GM12878 (cell line): ENCODE measurements around the gene CD82. TPM values are rescaled to one million over a fixed set of nuclear protein-coding genes. Genes with fewer than 3 reads are reported as not detected.
A peak's percentile ranks its signal among the peaks of the same experiment; 100 is the strongest.

Experiments
- CBFB ChIP-seq: IDR thresholded peaks from 2 replicates; pipeline ENCODE4 v1.6.1; 2016; ENCODE audit warnings: antibody characterized with exemption, low read depth
- CREB1 ChIP-seq: IDR thresholded peaks from 2 replicates; pipeline ENCODE4 v1.6.1; 2012; ENCODE audit warnings: low read depth, mild to moderate bottlenecking, inconsistent platforms
- HDGF ChIP-seq: fragments of 450-650 bp; IDR thresholded peaks from 2 replicates; pipeline ENCODE4 v1.6.1; 2016; ENCODE audit warnings: antibody characterized with exemption
- MXI1 ChIP-seq: fragments of 150-350 bp; IDR thresholded peaks from 2 replicates; pipeline ENCODE4 v1.6.1; 2011; ENCODE audit warnings: low read depth, mild to moderate bottlenecking, inconsistent platforms, low read length, improper control_type of control experiment
- NR2C2 ChIP-seq: IDR thresholded peaks from 2 replicates; pipeline ENCODE4 v1.6.1; 2011; ENCODE audit warnings: borderline replicate concordance, low read depth; ENCODE audit not compliant: control insufficient read depth, insufficient read length
- SMC3 ChIP-seq: IDR thresholded peaks from 2 replicates; pipeline ENCODE4 v1.6.1; 2011; ENCODE audit warnings: low read length, improper control_type of control experiment, borderline replicate concordance
- SREBF1 ChIP-seq: IDR thresholded peaks from 2 replicates; pipeline ENCODE4 v1.6.1; 2012; ENCODE audit warnings: mild to moderate bottlenecking, low read length
- ZNF207 ChIP-seq: fragments of 450-650 bp; IDR thresholded peaks from 2 replicates; pipeline ENCODE4 v1.6.1; 2014; ENCODE audit warnings: antibody characterized with exemption, mild to moderate bottlenecking, borderline replicate concordance
- polyA plus RNA-seq, 11 experiments: library from polyadenylated mRNA; depleted of rRNA in 4 of 11; unstranded in 6 of 11; stranded (reverse) in 5 of 11; fragments of >200 nt; fragmentation: Nextera tagmentation in 4 of 11; fragmentation: Illumina TruSeq in 1 of 11; extraction: Ambion mirVana in 4 of 11; extraction: Trizol in 1 of 11; gene quantifications; 1 replicate in 1 of 11; 2 replicates in 10 of 11; pipeline versions ENCODE4 v1.2.1 to v1.2.3, GENCODE V29; 2011 to 2016; ENCODE audit warnings: inconsistent platforms in 2 of 11, missing spikeins in 2 of 11, low read depth in 1 of 11
- total RNA-seq, 4 experiments: library from RNA; depleted of rRNA in 3 of 4; stranded (reverse); fragments of >200 nt in 3 of 4; fragmentation: Illumina TruSeq in 1 of 4; extraction: Trizol in 1 of 4; gene quantifications; 2 replicates each; pipeline versions ENCODE4 v1.2.1 to v1.2.3, GENCODE V29; 2013 to 2021
- TF ChIP-seq, protein P1 (sequence below): fragments of 450-650 bp; IDR thresholded peaks from 2 replicates; pipeline ENCODE4 v1.6.1; 2017; ENCODE audit warnings: mild to moderate bottlenecking, moderate library complexity
- TF ChIP-seq, protein P2 (sequence below): fragments of 450-650 bp; IDR thresholded peaks from 2 replicates; pipeline ENCODE4 v1.6.1; 2014; ENCODE audit warnings: mild to moderate bottlenecking

CD82 gene
- total and polyA plus RNA-seq, 10 of the 15 experiments (the other 5 are each of a cell fraction or from before 2014, with no cell fraction given): 5.2 to 180 (median 84.7) TPM

DNA sequence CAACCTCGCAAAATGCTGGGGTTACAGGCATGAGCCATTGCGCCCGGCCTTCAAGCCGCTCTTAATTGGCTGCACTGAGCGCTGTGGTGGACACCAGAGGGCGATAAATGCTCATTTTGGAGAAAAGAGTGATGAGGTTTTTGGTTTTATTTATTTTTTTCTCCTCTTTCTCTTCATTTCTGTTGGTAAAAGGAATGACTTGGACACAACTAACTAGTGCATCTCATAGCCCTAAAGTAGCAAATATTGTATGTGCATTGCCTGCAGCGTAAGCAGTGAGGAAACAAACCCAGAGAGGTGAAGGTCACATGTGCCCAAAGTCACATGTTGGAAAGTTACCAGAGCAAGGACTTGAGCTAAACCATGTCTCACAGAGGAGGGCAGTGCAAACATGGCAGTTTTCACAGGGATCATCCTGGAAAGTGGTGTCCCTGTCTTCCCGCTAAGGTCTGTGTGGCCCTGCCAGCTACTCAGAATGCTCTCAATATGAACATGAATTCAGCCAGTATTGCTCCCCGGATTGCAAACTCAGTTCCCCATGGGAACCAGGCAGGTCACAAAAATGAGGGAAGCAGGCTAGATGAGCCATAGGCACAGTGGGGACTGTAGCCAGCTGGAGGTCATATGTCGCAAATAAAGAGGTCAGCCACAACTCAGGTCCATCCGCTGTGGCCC, 8.6 kb upstream of the CD82 start (continued):
- TF ChIP-seq, protein P1, sequence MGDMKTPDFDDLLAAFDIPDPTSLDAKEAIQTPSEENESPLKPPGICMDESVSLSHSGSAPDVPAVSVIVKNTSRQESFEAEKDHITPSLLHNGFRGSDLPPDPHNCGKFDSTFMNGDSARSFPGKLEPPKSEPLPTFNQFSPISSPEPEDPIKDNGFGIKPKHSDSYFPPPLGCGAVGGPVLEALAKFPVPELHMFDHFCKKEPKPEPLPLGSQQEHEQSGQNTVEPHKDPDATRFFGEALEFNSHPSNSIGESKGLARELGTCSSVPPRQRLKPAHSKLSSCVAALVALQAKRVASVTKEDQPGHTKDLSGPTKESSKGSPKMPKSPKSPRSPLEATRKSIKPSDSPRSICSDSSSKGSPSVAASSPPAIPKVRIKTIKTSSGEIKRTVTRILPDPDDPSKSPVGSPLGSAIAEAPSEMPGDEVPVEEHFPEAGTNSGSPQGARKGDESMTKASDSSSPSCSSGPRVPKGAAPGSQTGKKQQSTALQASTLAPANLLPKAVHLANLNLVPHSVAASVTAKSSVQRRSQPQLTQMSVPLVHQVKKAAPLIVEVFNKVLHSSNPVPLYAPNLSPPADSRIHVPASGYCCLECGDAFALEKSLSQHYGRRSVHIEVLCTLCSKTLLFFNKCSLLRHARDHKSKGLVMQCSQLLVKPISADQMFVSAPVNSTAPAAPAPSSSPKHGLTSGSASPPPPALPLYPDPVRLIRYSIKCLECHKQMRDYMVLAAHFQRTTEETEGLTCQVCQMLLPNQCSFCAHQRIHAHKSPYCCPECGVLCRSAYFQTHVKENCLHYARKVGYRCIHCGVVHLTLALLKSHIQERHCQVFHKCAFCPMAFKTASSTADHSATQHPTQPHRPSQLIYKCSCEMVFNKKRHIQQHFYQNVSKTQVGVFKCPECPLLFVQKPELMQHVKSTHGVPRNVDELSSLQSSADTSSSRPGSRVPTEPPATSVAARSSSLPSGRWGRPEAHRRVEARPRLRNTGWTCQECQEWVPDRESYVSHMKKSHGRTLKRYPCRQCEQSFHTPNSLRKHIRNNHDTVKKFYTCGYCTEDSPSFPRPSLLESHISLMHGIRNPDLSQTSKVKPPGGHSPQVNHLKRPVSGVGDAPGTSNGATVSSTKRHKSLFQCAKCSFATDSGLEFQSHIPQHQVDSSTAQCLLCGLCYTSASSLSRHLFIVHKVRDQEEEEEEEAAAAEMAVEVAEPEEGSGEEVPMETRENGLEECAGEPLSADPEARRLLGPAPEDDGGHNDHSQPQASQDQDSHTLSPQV: peak; percentile 3; the same call in 1 of the 2 replicates
- TF ChIP-seq HDGF: no peak
- no peak for TF ChIP-seq CREB1
- TF ChIP-seq ZNF207: 0 out of 2 replicates have a peak, but pooled peaks have one; percentile 39
- no peak for TF ChIP-seq NR2C2
- TF ChIP-seq SMC3: peak; percentile 83
- peak; percentile 47; the same call in 1 of the 2 replicates for TF ChIP-seq CBFB
- no peak for TF ChIP-seq SREBF1
- TF ChIP-seq, protein P2, sequence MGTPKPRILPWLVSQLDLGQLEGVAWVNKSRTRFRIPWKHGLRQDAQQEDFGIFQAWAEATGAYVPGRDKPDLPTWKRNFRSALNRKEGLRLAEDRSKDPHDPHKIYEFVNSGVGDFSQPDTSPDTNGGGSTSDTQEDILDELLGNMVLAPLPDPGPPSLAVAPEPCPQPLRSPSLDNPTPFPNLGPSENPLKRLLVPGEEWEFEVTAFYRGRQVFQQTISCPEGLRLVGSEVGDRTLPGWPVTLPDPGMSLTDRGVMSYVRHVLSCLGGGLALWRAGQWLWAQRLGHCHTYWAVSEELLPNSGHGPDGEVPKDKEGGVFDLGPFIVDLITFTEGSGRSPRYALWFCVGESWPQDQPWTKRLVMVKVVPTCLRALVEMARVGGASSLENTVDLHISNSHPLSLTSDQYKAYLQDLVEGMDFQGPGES: no peak
- 0 out of 2 replicates have a peak, but pooled peaks have one; percentile 46 for TF ChIP-seq MXI1
